BLaER1 (cell line): Measurements from ENCODE around the gene FHL3.

Experiments used
- H3K27ac ChIP-seq: shearing (Covaris generic); formaldehyde crosslinking; 2 replicates; pipeline ENCODE4 v1.8.1; 2022
- H3K27me3 ChIP-seq: shearing (Covaris generic); formaldehyde crosslinking; 2 replicates; pipeline ENCODE4 v1.8.1; 2022
- H3K36me3 ChIP-seq: shearing (Covaris generic); formaldehyde crosslinking; 2 replicates; pipeline ENCODE4 v1.8.1; 2022
- H3K4me1 ChIP-seq: shearing (Covaris generic); formaldehyde crosslinking; 2 replicates; pipeline ENCODE4 v1.8.1; 2022
- H3K4me2 ChIP-seq: shearing (Covaris generic); formaldehyde crosslinking; 2 replicates; pipeline ENCODE4 v1.8.1; 2022
- H3K4me3 ChIP-seq: shearing (Covaris generic); formaldehyde crosslinking; 2 replicates; pipeline ENCODE4 v1.8.1; 2022
- H3K9ac ChIP-seq: shearing (Covaris generic); formaldehyde crosslinking; 2 replicates; pipeline ENCODE4 v1.8.1; 2022
- H3K9me3 ChIP-seq: shearing (Covaris generic); formaldehyde crosslinking; 2 replicates; pipeline ENCODE4 v1.8.1; 2022
- H4K20me1 ChIP-seq: shearing (Covaris generic); formaldehyde crosslinking; 2 replicates; pipeline ENCODE4 v1.8.1; 2022
- Cebpa-rat ChIP-seq: shearing (Covaris generic); IDR thresholded peaks from 2 replicates; pipeline ENCODE4 v1.8.1; 2022

The FHL3 gene

GRCh38 chr1:37947364-37947763, 58.0 kb downstream of the FHL3 start:
- TF ChIP-seq Cebpa-rat, result no peak
- peak overlapping the region; percentile 90 for H3K4me3 ChIP-seq
- H4K20me1 ChIP-seq, result no peaks in the 10 kb centered on the region
- peak overlapping the region; percentile 90 for H3K27ac ChIP-seq
- no peaks in the 10 kb centered on the region for H3K9me3 ChIP-seq
- H3K36me3 ChIP-seq, result peaks cover 14% of the 10 kb centered on the region
- H3K9ac ChIP-seq, result peak overlapping the region; percentile 83
- peaks cover 34% of the 10 kb centered on the region for H3K4me1 ChIP-seq
- H3K27me3 ChIP-seq, result no peaks in the 10 kb centered on the region
- peak overlapping the region; percentile 90 for H3K4me2 ChIP-seq
